Fibroblast of pulmonary artery (primary cell): ENCODE measurements around the gene PLBD1.

Experiments
- DNase-seq: peaks from one replicate; pipeline ENCODE4 v3.0.0-alpha.2; 2010; ENCODE audit warnings: low read depth
- H3K4me3 ChIP-seq: replicated peaks from 2 replicates; pipeline ENCODE4 v1.5.1; 2011; ENCODE audit warnings: low read depth, mild to moderate bottlenecking, control low read depth, low read length, moderate library complexity
- CTCF ChIP-seq: IDR thresholded peaks from 2 replicates; pipeline ENCODE4 v1.5.1; 2011; ENCODE audit warnings: mild to moderate bottlenecking, control low read depth, low read length, inconsistent platforms; ENCODE audit errors: missing control alignments

PLBD1 gene

GRCh38 chr12:14588571-14588970, 20.9 kb upstream of the PLBD1 start:
- no peak for DNase-seq
- TF ChIP-seq CTCF, result no peak
- H3K4me3 ChIP-seq, result no peak overlapping the region

- no peak for TF ChIP-seq CTCF
- no peak overlapping the region for H3K4me3 ChIP-seq
- DNase-seq, result no peak
These were observed 11.0 kb upstream of the PLBD1 start for GRCh38 chr12:14578646-14579045.

- H3K4me3 ChIP-seq, result no peak overlapping the region
- TF ChIP-seq CTCF, result no peak
- DNase-seq, result no peak
These were observed 9.7 kb upstream of the PLBD1 start for GRCh38 chr12:14577344-14577743.

GRCh38 chr12:14576896-14577295, 9.2 kb upstream of the PLBD1 start:
- no peak for TF ChIP-seq CTCF
- no peak for DNase-seq
- H3K4me3 ChIP-seq, result no peak overlapping the region

- no peak overlapping the region for H3K4me3 ChIP-seq
- no peak for DNase-seq
- TF ChIP-seq CTCF, result no peak
These were observed 7.9 kb upstream of the PLBD1 start for GRCh38 chr12:14575585-14575984.

GRCh38 chr12:14573118-14573517, 5.4 kb upstream of the PLBD1 start:
- DNase-seq, result no peak
- TF ChIP-seq CTCF, result no peak
- H3K4me3 ChIP-seq, result no peak overlapping the region

GRCh38 chr12:14572401-14572800, 4.7 kb upstream of the PLBD1 start:
- no peak for DNase-seq
- no peak for TF ChIP-seq CTCF
- no peak overlapping the region for H3K4me3 ChIP-seq
